ENCODE measurements around the gene PLAU. TPM values are rescaled to one million over a fixed set of nuclear protein-coding genes. Genes with fewer than 3 reads are reported as not detected.
A peak's percentile ranks its signal among the peaks of the same experiment; 100 is the strongest.
"Not testable (repeated sequence)": the region's sequence is repeated elsewhere in the genome, so short reads cannot be mapped to it uniquely, and the experiment has no call there.

Gene PLAU
- total and polyA plus RNA-seq, 2 of the 13 experiments (the other 11 are each of a cell fraction or from before 2014, with no cell fraction given), result 0.45 to 11.2 TPM

DNA sequence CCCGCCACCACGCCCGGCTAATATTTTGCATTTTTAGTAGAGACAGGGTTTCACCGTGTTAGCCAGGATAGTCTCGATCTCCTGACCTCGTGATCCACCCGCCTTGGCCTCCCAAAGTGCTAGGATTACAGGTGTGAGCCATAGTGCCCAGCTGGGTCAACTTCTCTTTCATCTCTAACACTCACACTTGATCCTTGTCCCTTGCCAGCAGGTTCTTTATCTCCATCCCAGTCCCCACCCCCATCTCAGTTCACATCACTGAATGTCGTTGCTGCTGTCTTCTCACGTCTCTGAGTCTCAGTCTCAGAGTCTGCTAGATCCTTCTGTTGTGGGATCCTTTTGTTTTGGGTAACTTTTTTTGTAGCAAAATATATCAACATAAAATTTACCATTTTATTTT lies 15.6 kb upstream of the PLAU start:
- ATAC-seq; H3K9ac ChIP-seq (ENCODE audit: insufficient read depth, low read depth, low read length); H3K4me3 ChIP-seq (replicated peaks in 1 of 3; ENCODE audit: insufficient read depth in 1 of 3, low read depth in 2 of 3, low read length in 3 of 3); H3K27me3 ChIP-seq (ENCODE audit: control insufficient read depth in 1 of 2, insufficient read depth in 2 of 2, low read length in 2 of 2); H2AFZ ChIP-seq (ENCODE audit: low read length); H3K79me2 ChIP-seq (ENCODE audit: insufficient read depth, low read length); BruUV-seq (replicated peaks); H3K4me2 ChIP-seq (ENCODE audit: low read depth, low read length); DNase-seq (ENCODE audit: low spot score); H4K20me1 ChIP-seq (ENCODE audit: insufficient read depth, low read length); FAIRE-seq; intact Hi-C loops (cut with micrococcal nuclease; ENCODE audit: unreplicated experiment); H3K36me3 ChIP-seq (replicated peaks in 1 of 2; ENCODE audit: control insufficient read depth in 1 of 2, insufficient read depth in 2 of 2, low read length in 2 of 2); POLR2A ChIA-PET; in situ Hi-C loops (cut with HindIII; ENCODE audit: extremely low pct_ligation_motif_present, low pct_unique_long_range_greater_than_20kb); CTCF ChIA-PET (ENCODE audit: low intra/inter-chr PET ratio, low total read pairs); H3K9me3 ChIP-seq (ENCODE audit: low read length); H3K27ac ChIP-seq (ENCODE audit: extremely low read length, insufficient read depth, low read length): not testable (repeated sequence)
- 59% methylated on average over 9 of the region's 9 CpGs for WGBS (ENCODE audit: low lambda C conversion rate)
- H3K4me1 ChIP-seq (ENCODE audit: insufficient read depth, low read length), result peaks cover 38% of the 10 kb centered on the region
- TF ChIP-seq ZNF460 (CRISPR knock-in tag; IDR thresholded peaks at IDR 0.05; ENCODE audit: borderline replicate concordance), result peak; percentile 68; the same call in 1 of the 2 replicates

DNA sequence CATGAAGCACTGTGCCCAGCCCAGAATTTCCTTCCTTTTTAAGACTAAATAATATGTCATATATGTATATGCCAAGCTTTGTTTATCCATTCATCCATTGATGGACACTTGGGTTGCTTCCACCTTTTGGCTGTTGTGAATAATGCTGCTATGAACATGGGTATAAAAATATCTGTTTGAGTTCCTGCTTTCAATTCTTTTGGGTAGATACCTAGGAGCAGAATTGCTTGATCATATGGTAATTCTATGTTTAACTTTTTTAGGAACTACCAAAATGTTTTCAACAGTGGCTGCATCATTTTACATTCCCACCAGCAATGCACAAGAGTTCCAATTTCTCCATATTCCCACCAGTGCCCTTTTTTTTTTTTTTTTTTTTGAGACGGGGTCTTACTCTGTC lies 13.2 kb upstream of the PLAU start:
- Histone ChIP-seq H3K9me3 (ENCODE audit: low read length) (no peaks in the 10 kb centered on the region), H2AFZ (ENCODE audit: low read length) (no peak overlapping the region), H3K4me3 (replicated peaks in 1 of 3; ENCODE audit: insufficient read depth in 1 of 3, low read depth in 2 of 3, low read length in 3 of 3) (no peak overlapping the region), H3K79me2 (ENCODE audit: insufficient read depth, low read length) (no peaks in the 10 kb centered on the region), H3K27ac (ENCODE audit: extremely low read length, insufficient read depth, low read length) (no peak overlapping the region), H3K4me2 (ENCODE audit: low read depth, low read length) (no peak overlapping the region), H3K36me3 (replicated peaks in 1 of 2; ENCODE audit: control insufficient read depth in 1 of 2, insufficient read depth in 2 of 2, low read length in 2 of 2) (no peaks in the 10 kb centered on the region), H3K9ac (ENCODE audit: insufficient read depth, low read depth, low read length) (no peak overlapping the region), H4K20me1 (ENCODE audit: insufficient read depth, low read length) (no peaks in the 10 kb centered on the region), H3K4me1 (ENCODE audit: insufficient read depth, low read length) (peaks cover 52% of the 10 kb centered on the region), H3K27me3 (ENCODE audit: control insufficient read depth in 1 of 2, insufficient read depth in 2 of 2, low read length in 2 of 2) (peaks cover 2 to 4% of the 10 kb centered on the region in 2 experiments; a peak in 2 of 5 replicates)
- intact Hi-C loops (cut with micrococcal nuclease; ENCODE audit: unreplicated experiment) (no loop called here), in situ Hi-C loops (cut with HindIII; ENCODE audit: extremely low pct_ligation_motif_present, low pct_unique_long_range_greater_than_20kb) (no loop called here)
- BruUV-seq (replicated peaks), result no TSS peak
- FAIRE-seq (no peak), DNase-seq (ENCODE audit: low spot score) (no peak), ATAC-seq (no peak)
- ChIA-PET POLR2A (no interaction called here), CTCF (ENCODE audit: low intra/inter-chr PET ratio, low total read pairs) (no interaction called here)
- WGBS (ENCODE audit: low lambda C conversion rate), result 39% methylated on average over 1 of the region's 1 CpG
- TF ChIP-seq SUZ12 (IDR thresholded peaks at IDR 0.05; ENCODE audit: low read depth, low read length) (no peak), CAMTA2 (CRISPR knock-in tag; IDR thresholded peaks at IDR 0.05; ENCODE audit: borderline replicate concordance) (no peak), RORA (CRISPR knock-in tag; IDR thresholded peaks at IDR 0.05) (no peak), ATF3 (CRISPR knock-in tag; IDR thresholded peaks at IDR 0.05) (no peak), HNRNPH1 (optimal IDR thresholded peaks at IDR 0.05; ENCODE audit: low read depth, low read length) (no peak), RAD21 (CRISPR knock-in tag; IDR thresholded peaks at IDR 0.05) (no peak), FLYWCH1 (CRISPR knock-in tag; IDR thresholded peaks at IDR 0.05) (no peak), MAFK (conservative IDR thresholded peaks at IDR 0.05 in 1 of 2, IDR thresholded peaks at IDR 0.05 in 1 of 2; ENCODE audit: low read length in 2 of 2) (no peak), HMGA1 (CRISPR knock-in tag; conservative IDR thresholded peaks at IDR 0.05) (no peak), ZNF496 (CRISPR knock-in tag; IDR thresholded peaks at IDR 0.05; ENCODE audit: insufficient replicate concordance) (no peak)
- TF ChIP-seq, protein P1, sequence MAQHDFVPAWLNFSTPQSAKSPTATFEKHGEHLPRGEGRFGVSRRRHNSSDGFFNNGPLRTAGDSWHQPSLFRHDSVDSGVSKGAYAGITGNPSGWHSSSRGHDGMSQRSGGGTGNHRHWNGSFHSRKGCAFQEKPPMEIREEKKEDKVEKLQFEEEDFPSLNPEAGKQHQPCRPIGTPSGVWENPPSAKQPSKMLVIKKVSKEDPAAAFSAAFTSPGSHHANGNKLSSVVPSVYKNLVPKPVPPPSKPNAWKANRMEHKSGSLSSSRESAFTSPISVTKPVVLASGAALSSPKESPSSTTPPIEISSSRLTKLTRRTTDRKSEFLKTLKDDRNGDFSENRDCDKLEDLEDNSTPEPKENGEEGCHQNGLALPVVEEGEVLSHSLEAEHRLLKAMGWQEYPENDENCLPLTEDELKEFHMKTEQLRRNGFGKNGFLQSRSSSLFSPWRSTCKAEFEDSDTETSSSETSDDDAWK (CRISPR knock-in tag; IDR thresholded peaks at IDR 0.05), result no peak
